T-helper 22 cell (primary cell): ENCODE results near the gene TAF5L.

Source experiments
- DNase-seq: peaks from one replicate; pipeline ENCODE4 v3.0.0-alpha.2; 2020; ENCODE audit warnings: low read depth

The TAF5L gene

GRCh38 chr1:229625915-229626831 lies at the start of gene TAF5L, which contains the start of gene URB2:
Gene TAF5L, minus strand, starts transcription at chr1:229626122. Its CDS starts 11,640 bp downstream, at chr1:229614482.
Gene URB2, plus strand, starts transcription at chr1:229626247. Its CDS starts 1,387 bp downstream, at chr1:229627634.
- peak; percentile 77 for DNase-seq

- no peak for DNase-seq
Observed at GRCh38 chr1:229675396-229675795, 49.5 kb upstream of the TAF5L start.

GRCh38 chr1:229674042-229674441 lies 48.1 kb upstream of the TAF5L start:
- DNase-seq = no peak

GRCh38 chr1:229672246-229672645 lies 46.3 kb upstream of the TAF5L start:
- no peak for DNase-seq

GRCh38 chr1:229671310-229671709 lies 45.4 kb upstream of the TAF5L start:
- DNase-seq = no peak

- no peak for DNase-seq
Observed at GRCh38 chr1:229669333-229669732, 43.4 kb upstream of the TAF5L start.

- no peak for DNase-seq
Observed at GRCh38 chr1:229666585-229666984, 40.7 kb upstream of the TAF5L start.

- no peak for DNase-seq
Observed at GRCh38 chr1:229665912-229666558, 40.1 kb upstream of the TAF5L start.

GRCh38 chr1:229664133-229664689 lies 38.3 kb upstream of the TAF5L start:
- peak; percentile 54 for DNase-seq

GRCh38 chr1:229661897-229662296 lies 36.0 kb upstream of the TAF5L start:
- no peak for DNase-seq

GRCh38 chr1:229661022-229661877 lies 35.3 kb upstream of the TAF5L start:
- peak; percentile 31 for DNase-seq

- no peak for DNase-seq
Observed at GRCh38 chr1:229657993-229658755, 32.3 kb upstream of the TAF5L start.

GRCh38 chr1:229655781-229656180 lies 29.9 kb upstream of the TAF5L start:
- no peak for DNase-seq

GRCh38 chr1:229653420-229653819 lies 27.5 kb upstream of the TAF5L start:
- DNase-seq = no peak

- no peak for DNase-seq
Observed at GRCh38 chr1:229651546-229651945, 25.6 kb upstream of the TAF5L start.

GRCh38 chr1:229650045-229650444 lies 24.1 kb upstream of the TAF5L start:
- DNase-seq = no peak

- no peak for DNase-seq
Observed at GRCh38 chr1:229648406-229648805, 22.5 kb upstream of the TAF5L start.

- no peak for DNase-seq
Observed at GRCh38 chr1:229645324-229645993, 19.5 kb upstream of the TAF5L start.

GRCh38 chr1:229643996-229644745 lies 18.2 kb upstream of the TAF5L start:
- no peak for DNase-seq

GRCh38 chr1:229642970-229643369 lies 17.0 kb upstream of the TAF5L start:
- DNase-seq = no peak
